ENCODE results near the gene SEPTIN7. TPM values are rescaled to one million over a fixed set of nuclear protein-coding genes. Genes with fewer than 3 reads are reported as not detected.

SEPTIN7 gene
- total and polyA plus RNA-seq, 2 of the 13 experiments (the other 11 are each of a cell fraction or from before 2014, with no cell fraction given): 103 to 129 TPM

GRCh38 chr7:35799846-35800717 is 775 bp upstream of the SEPTIN7 start (continued):
- TF ChIP-seq MYC (CRISPR knock-in tag; IDR thresholded peaks at IDR 0.05; ENCODE audit: borderline replicate concordance) (no peak), TGIF2 (CRISPR knock-in tag; IDR thresholded peaks at IDR 0.05) (no peak), ARID5B (CRISPR knock-in tag; IDR thresholded peaks at IDR 0.05) (no peak; the same call in 1 of the 2 replicates), TOE1 (CRISPR knock-in tag; IDR thresholded peaks at IDR 0.05) (no peak), ZFP82 (CRISPR knock-in tag; IDR thresholded peaks at IDR 0.05; ENCODE audit: borderline replicate concordance) (peak; percentile 83; the same call in 1 of the 2 replicates), HIVEP1 (CRISPR knock-in tag; IDR thresholded peaks at IDR 0.05) (no peak; the same call in none of the 2 replicates), PRPF4 (IDR thresholded peaks at IDR 0.05; ENCODE audit: low read depth, low read length, poor library complexity, severe bottlenecking) (no peak), FOSL2 (CRISPR knock-in tag; IDR thresholded peaks at IDR 0.05) (no peak), FOXO4 (CRISPR knock-in tag; conservative IDR thresholded peaks at IDR 0.05) (0 out of 2 replicates have a peak, but pooled peaks have one; percentile 56), ZNF878 (CRISPR knock-in tag; IDR thresholded peaks at IDR 0.05) (peak; percentile 35; the same call in 1 of the 2 replicates), TFE3 (CRISPR knock-in tag; IDR thresholded peaks at IDR 0.05) (no peak), ELK4 (CRISPR knock-in tag; IDR thresholded peaks at IDR 0.05; ENCODE audit: borderline replicate concordance) (no peak), ZSCAN9 (CRISPR knock-in tag; IDR thresholded peaks at IDR 0.05; ENCODE audit: borderline replicate concordance) (no peak), ZNF792 (CRISPR knock-in tag; IDR thresholded peaks at IDR 0.05) (no peak), CCDC6 (CRISPR knock-in tag; IDR thresholded peaks at IDR 0.05) (peak; percentile 68), PRDM15 (CRISPR knock-in tag; IDR thresholded peaks at IDR 0.05) (no peak), NFYC (CRISPR knock-in tag; IDR thresholded peaks at IDR 0.05) (no peak)

Data from HepG2 (cell line).